A549 (cell line): ENCODE results near the gene TES. TPM values are rescaled to one million over a fixed set of nuclear protein-coding genes. Genes with fewer than 3 reads are reported as not detected.
A peak's percentile ranks its signal among the peaks of the same experiment; 100 is the strongest.

Source experiments
- ATAC-seq, 2 experiments: fragments of 200-7000 bp in 1 of 2; fragments of >200 bp in 1 of 2; cut with Nextera tagmentation in 1 of 2; cut with Tn5 transposase in 1 of 2; 3 replicates each; pipeline versions ENCODE4 v1.8.0 to v1.9.1; 2018 to 2020; ENCODE audit warnings: mild to moderate bottlenecking in 1 of 2, moderate library complexity in 1 of 2
- CTCF ChIA-PET: fragments of 300-600 bp; sonication (Branson Sonifier 250); formaldehyde crosslinking; extraction: SDS; loops from one replicate; lab custom pipeline; 2021; ENCODE audit warnings: antibody characterized with exemption, inconsistent platforms; lab: Yijun Ruan, JAX
- POLR2A ChIA-PET: fragments of 350-600 bp; formaldehyde crosslinking; extraction: SDS; loops from one replicate; lab custom pipeline; 2021; ENCODE audit warnings: antibody characterized with exemption, inconsistent platforms; lab: Yijun Ruan, JAX
- DNase-seq, 2 experiments: peaks; one replicate each; pipeline versions ENCODE4 v3.0.0 to v3.0.0-alpha.2; 2011 to 2016; ENCODE audit warnings: low read depth in 1 of 2, low spot score in 1 of 2
- FAIRE-seq: peaks from 2 replicates; lab custom pipeline; 2011; peaks lifted over from hg19 to GRCh38; lab: Jason Lieb, UNC
- H3K27ac ChIP-seq, 2 experiments: fragments of >200 bp; sonication (Bioruptor Twin); formaldehyde crosslinking; 3 replicates each; pipeline ENCODE4 v1.5.1; 2016 to 2017
- H3K4me1 ChIP-seq: fragments of >200 bp; sonication (Bioruptor Twin); formaldehyde crosslinking; 3 replicates; pipeline ENCODE4 v1.6.1; 2016
- H3K4me2 ChIP-seq: fragments of >200 bp; sonication (Bioruptor Twin); formaldehyde crosslinking; 3 replicates; pipeline ENCODE4 v1.6.1; 2016
- H3K4me3 ChIP-seq: fragments of >200 bp; sonication (Bioruptor Twin); formaldehyde crosslinking; 3 replicates; pipeline ENCODE4 v1.5.1; 2016
- H3K9me3 ChIP-seq: fragments of >200 bp; sonication (Bioruptor Twin); formaldehyde crosslinking; 3 replicates; pipeline ENCODE4 v1.6.1; 2016
- BCL3 ChIP-seq: fragments of >200 bp; sonication (Bioruptor Twin); formaldehyde crosslinking; IDR thresholded peaks from 3 replicates; pipeline ENCODE4 v1.6.1; 2016
- CBX8 ChIP-seq: fragments of 200-600 bp; sonication (generic); IDR thresholded peaks from 2 replicates; pipeline ENCODE4 v1.6.1; 2016
- CHD2 ChIP-seq: fragments of 150-350 bp; IDR thresholded peaks from 2 replicates; pipeline ENCODE4 v1.6.1; 2014; ENCODE audit warnings: low read length; ENCODE audit not compliant: partially characterized antibody
- CTCF ChIP-seq: fragments of >200 bp; sonication (Bioruptor Twin); formaldehyde crosslinking; IDR thresholded peaks from 3 replicates; pipeline ENCODE4 v1.5.1; 2016
- FOSL2 ChIP-seq, 2 experiments: fragments of 450-650 bp in 1 of 2; fragments of >200 bp in 1 of 2; sonication (Bioruptor Twin) in 1 of 2; formaldehyde crosslinking; IDR thresholded peaks; 2 replicates each; pipeline versions ENCODE4 v1.5.0 to v1.6.1; 2016 to 2020; ENCODE audit warnings: mild to moderate bottlenecking in 1 of 2, moderate library complexity in 1 of 2
- GATA3 ChIP-seq: IDR thresholded peaks from 2 replicates; pipeline ENCODE4 v1.6.1; 2012; ENCODE audit warnings: borderline replicate concordance
- HES2 ChIP-seq: fragments of >200 bp; sonication (Bioruptor Twin); formaldehyde crosslinking; IDR thresholded peaks from 2 replicates; pipeline ENCODE4 v1.6.1; 2016
- HEYL ChIP-seq: fragments of 250-450 bp; sonication (Bioruptor Pico); IDR thresholded peaks from 2 replicates; pipeline ENCODE4 v1.8.0; 2021; ENCODE audit warnings: mild to moderate bottlenecking, moderate library complexity
- JUN ChIP-seq, 2 experiments: fragments of >200 bp; sonication (Bioruptor Twin); formaldehyde crosslinking; IDR thresholded peaks; 2 replicates in 1 of 2; 3 replicates in 1 of 2; pipeline ENCODE4 v1.6.1; 2016 to 2017
- KDM5A ChIP-seq: fragments of 200-600 bp; sonication (generic); IDR thresholded peaks from 2 replicates; pipeline ENCODE4 v1.6.1; 2016; ENCODE audit warnings: antibody characterized with exemption, mild to moderate bottlenecking
- MYC ChIP-seq: IDR thresholded peaks from 2 replicates; pipeline ENCODE4 v1.6.1; 2012; ENCODE audit warnings: mild to moderate bottlenecking, inconsistent platforms, low read length, improper control_type of control experiment, borderline replicate concordance
- RAD21 ChIP-seq, 2 experiments: fragments of >200 bp in 1 of 2; sonication (Bioruptor Twin) in 1 of 2; formaldehyde crosslinking in 1 of 2; IDR thresholded peaks in 1 of 2; conservative IDR thresholded peaks in 1 of 2; 2 replicates in 1 of 2; 3 replicates in 1 of 2; pipeline ENCODE4 v1.6.1; 2012 to 2018; ENCODE audit warnings: inconsistent platforms in 1 of 2
- RNF2 ChIP-seq: fragments of 200-600 bp; sonication (generic); IDR thresholded peaks from 2 replicates; pipeline ENCODE4 v1.6.1; 2016; ENCODE audit warnings: low read depth, mild to moderate bottlenecking, antibody characterized with exemption, moderate library complexity, borderline replicate concordance
- SMC3 ChIP-seq: fragments of >200 bp; sonication (Bioruptor Twin); formaldehyde crosslinking; IDR thresholded peaks from 3 replicates; pipeline ENCODE4 v1.6.1; 2018; ENCODE audit warnings: inconsistent platforms
- TFCP2L1 ChIP-seq: fragments of 250-450 bp; sonication (Bioruptor Pico); IDR thresholded peaks from 2 replicates; pipeline ENCODE4 v1.5.0; 2021; ENCODE audit warnings: mild to moderate bottlenecking
- ZSCAN20 ChIP-seq: fragments of 250-450 bp; sonication (Bioruptor Pico); IDR thresholded peaks from 2 replicates; pipeline ENCODE4 v1.8.0; 2022; ENCODE audit warnings: mild to moderate bottlenecking, moderate library complexity
- WGBS: methylation state at CpG from one replicate; pipeline ENCODE4 v1.1.6; 2017; ENCODE audit errors: missing lambda C conversion rate; 5-methylcytosine and 5-hydroxymethylcytosine counted together
- polyA plus RNA-seq, 4 experiments: library from polyadenylated mRNA; depleted of rRNA in 3 of 4; stranded (reverse); fragments of >200 nt; fragmentation: RNase III in 1 of 4; extraction: RNeasy Plus Mini Kit Qiagen cat#74134 plus additional on column Dnase treatment in 1 of 4; gene quantifications; 2 replicates in 3 of 4; 3 replicates in 1 of 4; pipeline ENCODE4 v1.2.3, GENCODE V29; 2011 to 2017

The TES gene
- polyA plus RNA-seq, 2 of the 4 experiments (the other 2 are of a cell fraction): 45.9 to 134 TPM

- Histone ChIP-seq H3K9me3 (no peaks in the 10 kb centered on the region), H3K4me1 (peaks cover 36% of the 10 kb centered on the region), H3K4me2 (no peak overlapping the region), H3K4me3 (no peak overlapping the region), H3K27ac (no peak overlapping the region)
- peak; percentile 31 to 60 for DNase-seq
- no peak for FAIRE-seq
- ChIA-PET CTCF (interaction anchor here (0.6 to 16.2 kb wide), 42 partner anchors 9 to 591 kb away, joined by 3 to 385 read pairs (median 4); partner anchors contain the start of gene TES), POLR2A (interaction anchor here (1.2 to 1.4 kb wide), 2 partner anchors 56 to 59 kb away, joined by 3 to 7 read pairs; no protein-coding TSS in a partner anchor)
- TF ChIP-seq HES2 (no peak), KDM5A (no peak), SMC3 (peak; percentile 90), MYC (no peak), FOSL2 (IDR thresholded peaks at IDR 0.05) (no peak), FOSL2 (CRISPR knock-in tag; IDR thresholded peaks at IDR 0.05) (no peak), TFCP2L1 (CRISPR knock-in tag) (no peak), RAD21 (conservative IDR thresholded peaks at IDR 0.05 in 1 of 2, IDR thresholded peaks at IDR 0.05 in 1 of 2) (peak; percentile 87 to 89), RNF2 (no peak), BCL3 (no peak), CTCF (peak; percentile 89), CBX8 (no peak), JUN (IDR thresholded peaks at IDR 0.05) (no peak), CHD2 (no peak), GATA3 (no peak)
- peak; percentile 60 to 77; a peak in 4 of 6 replicates for ATAC-seq
- 6% methylated on average over 2 of the region's 2 CpGs for WGBS
Observed at GRCh38 chr7:116236020-116236630, 25.8 kb downstream of the TES start.

- FAIRE-seq (no peak), DNase-seq (no peak), ATAC-seq (no peak)
- peaks cover 4% of the 10 kb centered on the region; the same call in 1 of the 3 replicates for H3K9me3 ChIP-seq
- peaks cover 14% of the 10 kb centered on the region for H3K4me1 ChIP-seq
- CTCF ChIA-PET: interaction anchor here (0.6 to 16.2 kb wide), 7 partner anchors 9 to 350 kb away, joined by 3 to 385 read pairs (median 9); no protein-coding TSS in a partner anchor
- no peak overlapping the region for H3K4me2 ChIP-seq
- 92% methylated on average over 3 of the region's 3 CpGs for WGBS
- no peak overlapping the region for H3K4me3 ChIP-seq
- no peak for TF ChIP-seq RNF2
- no peak for TF ChIP-seq HEYL (CRISPR knock-in tag)
- POLR2A ChIA-PET: interaction anchor here (0.7 kb wide), 1 partner anchor 29 kb away, joined by 3 read pairs; the partner anchor contains the start of gene TES
- H3K27ac ChIP-seq: no peak overlapping the region
Observed at GRCh38 chr7:116239020-116239419, 28.7 kb downstream of the TES start.

GRCh38 chr7:116239434-116239833 lies 29.1 kb downstream of the TES start:
- no peak overlapping the region for H3K4me2 ChIP-seq
- peaks cover 14% of the 10 kb centered on the region for H3K4me1 ChIP-seq
- ChIA-PET POLR2A (interaction anchor here (0.7 kb wide), 1 partner anchor 29 kb away, joined by 3 read pairs; the partner anchor contains the start of gene TES), CTCF (interaction anchor here (0.7 to 16.2 kb wide), 7 partner anchors 11 to 352 kb away, joined by 3 to 385 read pairs (median 9); no protein-coding TSS in a partner anchor)
- no peak overlapping the region for H3K4me3 ChIP-seq
- H3K9me3 ChIP-seq: peaks cover 6% of the 10 kb centered on the region
- no peak overlapping the region for H3K27ac ChIP-seq
- ATAC-seq (no peak; a peak in 1 of 6 replicates), FAIRE-seq (no peak), DNase-seq (no peak)
- 67% methylated on average over 2 of the region's 2 CpGs for WGBS
- TF ChIP-seq ZSCAN20 (CRISPR knock-in tag): no peak
